H1 (cell line): Measurements from ENCODE around the gene PDK2. TPM values are rescaled to one million over a fixed set of nuclear protein-coding genes. Genes with fewer than 3 reads are reported as not detected.

ENCODE experiments used
- CTCF ChIA-PET: fragments of 300-600 bp; sonication (Branson Sonifier 250); formaldehyde crosslinking; loops from one replicate; lab custom pipeline; 2021; ENCODE audit not compliant: partially characterized antibody; lab: Charles Lee
- POLR2A ChIA-PET: fragments of 300-600 bp; sonication (Branson Sonifier 250); formaldehyde crosslinking; loops from one replicate; lab custom pipeline; 2021; ENCODE audit warnings: inconsistent platforms; ENCODE audit not compliant: partially characterized antibody; lab: Charles Lee
- DNase-seq, 2 experiments: peaks; one replicate each; pipeline versions ENCODE4 v3.0.0 to v3.0.0-alpha.2; 2010 to 2022; ENCODE audit warnings: low spot score in 2 of 2, low read depth in 1 of 2, mixed read lengths in 1 of 2
- FAIRE-seq: peaks from 2 replicates; lab custom pipeline; 2011; peaks lifted over from hg19 to GRCh38; lab: Jason Lieb, UNC
- H2AFZ ChIP-seq: 2 replicates; pipeline ENCODE4 v1.8.1; 2012; ENCODE audit warnings: low read length, inconsistent platforms
- H2AK5ac ChIP-seq: 2 replicates; pipeline ENCODE4 v1.6.1; 2013; ENCODE audit warnings: low read depth, low read length
- H2BK120ac ChIP-seq: replicated peaks from 2 replicates; pipeline ENCODE3; 2013; ENCODE audit warnings: low read depth, low read length, inconsistent platforms
- H2BK12ac ChIP-seq: 2 replicates; pipeline ENCODE4 v1.6.1; 2013; ENCODE audit warnings: low read depth, low read length
- H2BK15ac ChIP-seq: 2 replicates; pipeline ENCODE4 v1.6.1; 2013; ENCODE audit warnings: low read length
- H2BK20ac ChIP-seq: 2 replicates; pipeline ENCODE4 v1.6.1; 2013; ENCODE audit warnings: low read length
- H2BK5ac ChIP-seq: 2 replicates; pipeline ENCODE4 v1.6.1; 2013; ENCODE audit warnings: low read depth, low read length
- H3K14ac ChIP-seq: 2 replicates; pipeline ENCODE4 v1.6.1; 2013; ENCODE audit warnings: inconsistent platforms; ENCODE audit not compliant: insufficient read length
- H3K18ac ChIP-seq: 2 replicates; pipeline ENCODE4 v1.6.1; 2013; ENCODE audit warnings: low read length; ENCODE audit errors: extremely low read depth
- H3K23ac ChIP-seq: 2 replicates; pipeline ENCODE4 v1.6.1; 2013; ENCODE audit warnings: inconsistent platforms; ENCODE audit not compliant: insufficient read length
- H3K23me2 ChIP-seq: 2 replicates; pipeline ENCODE4 v1.6.1; 2013; ENCODE audit warnings: low read depth, low read length
- H3K27ac ChIP-seq: 2 replicates; pipeline ENCODE4 v1.6.1; 2011; ENCODE audit warnings: low read depth, low read length, inconsistent platforms
- H3K27me3 ChIP-seq, 4 experiments: replicated peaks in 1 of 4; 1 replicate in 1 of 4; 2 replicates in 3 of 4; pipeline versions ENCODE4 v1.6.1 to v1.8.1; 2011 to 2013; ENCODE audit warnings: low read length in 3 of 4, mild to moderate bottlenecking in 3 of 4, inconsistent platforms in 2 of 4, mixed read lengths in 2 of 4, moderate library complexity in 1 of 4; ENCODE audit not compliant: control insufficient read depth in 3 of 4, insufficient read depth in 3 of 4; ENCODE audit errors: extremely low read depth in 1 of 4
- H3K36me3 ChIP-seq, 4 experiments: 2 replicates each; pipeline versions ENCODE4 v1.6.1 to v1.8.1; 2011 to 2013; ENCODE audit warnings: mild to moderate bottlenecking in 4 of 4, low read length in 3 of 4, moderate library complexity in 2 of 4, control low read depth in 1 of 4, inconsistent platforms in 1 of 4; ENCODE audit not compliant: insufficient read depth in 4 of 4, control insufficient read depth in 2 of 4
- H3K4ac ChIP-seq: replicated peaks from 2 replicates; pipeline ENCODE3; 2013; ENCODE audit warnings: low read length, low read depth, mixed read lengths, inconsistent platforms; ENCODE audit not compliant: insufficient read length
- H3K4me1 ChIP-seq, 4 experiments: replicated peaks in 1 of 4; 1 replicate in 1 of 4; 2 replicates in 3 of 4; pipeline versions ENCODE4 v1.6.1 to v1.8.1; 2011 to 2013; ENCODE audit warnings: low read length in 3 of 4, inconsistent platforms in 2 of 4, mixed read lengths in 1 of 4; ENCODE audit not compliant: insufficient read depth in 4 of 4, control insufficient read depth in 3 of 4
- H3K4me2 ChIP-seq, 2 experiments: 2 replicates each; pipeline versions ENCODE4 v1.6.1 to v1.8.1; 2011 to 2013; ENCODE audit warnings: low read depth in 2 of 2, low read length in 2 of 2, control low read depth in 1 of 2, inconsistent platforms in 1 of 2, mild to moderate bottlenecking in 1 of 2; ENCODE audit not compliant: insufficient read depth in 1 of 2
- H3K4me3 ChIP-seq, 4 experiments: fragments of 200-600, 300-600 bp in 1 of 4; sonication (generic), shearing (Covaris generic), sonication (Bioruptor Twin) in 1 of 4; 2 replicates each; pipeline versions ENCODE4 v1.5.1 to v1.8.1; 2011 to 2016; ENCODE audit warnings: low read length in 4 of 4, low read depth in 3 of 4, control low read depth in 2 of 4, inconsistent platforms in 2 of 4, mild to moderate bottlenecking in 2 of 4, mixed read lengths in 1 of 4, moderate library complexity in 1 of 4; ENCODE audit not compliant: insufficient read depth in 2 of 4; ENCODE audit errors: extremely low read depth in 1 of 4
- H3K56ac ChIP-seq: replicated peaks from 2 replicates; pipeline ENCODE3; 2013; ENCODE audit warnings: low read depth, mild to moderate bottlenecking, mixed read lengths, low read length, inconsistent platforms; ENCODE audit not compliant: insufficient read length
- H3K79me1 ChIP-seq: 2 replicates; pipeline ENCODE4 v1.6.1; 2013; ENCODE audit warnings: low read depth, low read length, control low read depth
- H3K79me2 ChIP-seq, 2 experiments: 2 replicates each; pipeline versions ENCODE4 v1.6.1 to v1.8.1; 2012 to 2013; ENCODE audit warnings: low read length in 2 of 2, mild to moderate bottlenecking in 2 of 2, inconsistent platforms in 1 of 2; ENCODE audit not compliant: insufficient read depth in 2 of 2, control insufficient read depth in 1 of 2
- H3K9ac ChIP-seq, 4 experiments: replicated peaks in 1 of 4; 1 replicate in 1 of 4; 2 replicates in 3 of 4; pipeline versions ENCODE4 v1.6.1 to v1.8.1; 2011 to 2013; ENCODE audit warnings: low read depth in 3 of 4, low read length in 3 of 4, control low read depth in 2 of 4, mild to moderate bottlenecking in 2 of 4, moderate library complexity in 2 of 4, inconsistent platforms in 1 of 4; ENCODE audit errors: extremely low read depth in 1 of 4
- H3K9me3 ChIP-seq, 2 experiments: 2 replicates each; pipeline versions ENCODE4 v1.6.1 to v1.8.1; 2012 to 2013; ENCODE audit warnings: mild to moderate bottlenecking in 2 of 2, moderate library complexity in 2 of 2, control low read depth in 1 of 2, inconsistent platforms in 1 of 2, low read depth in 1 of 2, low read length in 1 of 2, mixed read lengths in 1 of 2; ENCODE audit not compliant: insufficient read depth in 2 of 2
- H4K20me1 ChIP-seq, 2 experiments: replicated peaks in 1 of 2; 2 replicates each; pipeline versions ENCODE3 to v1.8.1; 2011 to 2013; ENCODE audit warnings: inconsistent platforms in 2 of 2, low read length in 2 of 2, mild to moderate bottlenecking in 1 of 2; ENCODE audit not compliant: insufficient read depth in 2 of 2, control insufficient read depth in 1 of 2
- H4K5ac ChIP-seq: 2 replicates; pipeline ENCODE4 v1.6.1; 2013; ENCODE audit warnings: low read length, low read depth, mixed read lengths, inconsistent platforms; ENCODE audit not compliant: insufficient read length
- H4K8ac ChIP-seq: 2 replicates; pipeline ENCODE4 v1.8.0; 2013; ENCODE audit warnings: mild to moderate bottlenecking, moderate library complexity, low read length, inconsistent platforms; ENCODE audit not compliant: insufficient read depth; ENCODE audit errors: extremely low read depth
- H4K91ac ChIP-seq: replicated peaks from 2 replicates; pipeline ENCODE3; 2013; ENCODE audit warnings: low read length, mixed read lengths, inconsistent platforms; ENCODE audit not compliant: insufficient read length
- EP300 ChIP-seq, 2 experiments: IDR thresholded peaks; 1 replicate in 1 of 2; 2 replicates in 1 of 2; pipeline ENCODE4 v1.6.1; 2011 to 2012; ENCODE audit warnings: low read depth in 2 of 2, low read length in 2 of 2, mild to moderate bottlenecking in 2 of 2, borderline replicate concordance in 1 of 2, inconsistent platforms in 1 of 2, moderate library complexity in 1 of 2
- WGBS, 2 experiments: shearing (Covaris generic) in 1 of 2; methylation state at CpG; one replicate each; pipeline versions ENCODE4 v1.1.6 to v1.1.7; 2013 to 2015; ENCODE audit warnings: low lambda C conversion rate in 2 of 2, mixed read lengths in 2 of 2, inconsistent platforms in 1 of 2, low coverage in 1 of 2, missing lambda C conversion rate in 1 of 2; ENCODE audit not compliant: insufficient replicate concordance in 2 of 2, insufficient coverage in 1 of 2, insufficient read length in 1 of 2; ENCODE audit errors: extremely low coverage in 1 of 2, missing lambda C conversion rate in 1 of 2; 5-methylcytosine and 5-hydroxymethylcytosine counted together
- polyA plus RNA-seq, 7 experiments: library from polyadenylated mRNA; depleted of rRNA in 3 of 7; stranded (reverse) in 5 of 7; unstranded in 2 of 7; fragments of >200 nt in 5 of 7; fragments of 200-250 nt in 2 of 7; gene quantifications; 1 replicate in 5 of 7; 2 replicates in 1 of 7; 4 replicates in 1 of 7; pipeline versions ENCODE4 v1.2.1 to v1.2.3, GENCODE V29; 2011 to 2013; ENCODE audit warnings: missing spikeins in 2 of 7, mixed read lengths in 2 of 7
- total RNA-seq: library from RNA; stranded (reverse); fragmentation: NEBNext Ultra II Directional; extraction: Animal tissue kit (Norgen Biotek cat#: 25700); gene quantifications from 2 replicates; pipeline ENCODE4 v1.2.1, GENCODE V29; 2021

The PDK2 gene
- total and polyA plus RNA-seq, 2 of the 8 experiments (the other 6 are each of a cell fraction or from before 2014, with no cell fraction given), result 18.3 to 121 TPM

GRCh38 chr17:50066995-50067394 lies 28.2 kb upstream of the PDK2 start:
- CTCF ChIA-PET, result interaction anchor here (0.7 to 5.4 kb wide), 11 partner anchors 10 to 207 kb away, joined by 3 to 49 read pairs (median 6); partner anchors contain the start of gene ITGA3

More at GRCh38 chr17:50066995-50067394, 28.2 kb upstream of the PDK2 start:
- Histone ChIP-seq H3K4me1 (peaks cover 0 to 7% (median 2%) of the 10 kb centered on the region in 4 experiments; a peak in 5 of 7 replicates), H4K5ac (no peak overlapping the region), H3K27me3 (no peaks in the 10 kb centered on the region), H4K8ac (no peak overlapping the region), H2BK5ac (no peak overlapping the region), H3K4me2 (no peak overlapping the region), H3K27ac (no peak overlapping the region), H3K23me2 (no peaks in the 10 kb centered on the region), H3K14ac (no peak overlapping the region), H3K4ac (no peak overlapping the region), H2AFZ (no peak overlapping the region), H3K9me3 (peaks cover 0 to 3% of the 10 kb centered on the region in 2 experiments; a peak in 1 of 4 replicates), H3K79me1 (peaks cover 2% of the 10 kb centered on the region; the same call in 1 of the 2 replicates), H3K23ac (no peak overlapping the region), H4K91ac (no peak overlapping the region), H2BK120ac (no peak overlapping the region), H2BK15ac (no peak overlapping the region), H3K18ac (no peak overlapping the region), H2BK20ac (no peak overlapping the region), H4K20me1 (peaks cover 0 to 2% of the 10 kb centered on the region in 2 experiments), H3K56ac (no peak overlapping the region), H3K9ac (no peak overlapping the region), H2BK12ac (no peak overlapping the region), H3K36me3 (peaks cover 0 to 5% (median 2%) of the 10 kb centered on the region in 4 experiments; a peak in 2 of 8 replicates), H3K79me2 (no peaks in the 10 kb centered on the region), H2AK5ac (no peak overlapping the region), H3K4me3 (no peak overlapping the region)
- POLR2A ChIA-PET, result no interaction called here
- DNase-seq, result no peak
- no peak for TF ChIP-seq EP300 (IDR thresholded peaks at IDR 0.05; ENCODE audit: borderline replicate concordance in 1 of 2, low read depth in 2 of 2, low read length in 2 of 2)
- 95% methylated on average over 2 of the region's 2 CpGs; no CpG with 5 or more reads in 1 of the 2 experiments for WGBS, 2 experiments
- no peak for FAIRE-seq
